GM18505 (cell line): ENCODE measurements around the gene PEAK1.

Source experiments
- ATAC-seq: cut with Tn5 transposase; IDR thresholded peaks from one replicate; pipeline ENCODE4 v1.9.1; 2021; ENCODE audit not compliant: unreplicated experiment
- POLR2A ChIP-seq: IDR thresholded peaks from 4 replicates; pipeline ENCODE4 v1.6.1; 2011; ENCODE audit warnings: borderline replicate concordance; ENCODE audit not compliant: insufficient read depth, insufficient read length; ENCODE audit errors: extremely low read depth

The PEAK1 gene

DNA sequence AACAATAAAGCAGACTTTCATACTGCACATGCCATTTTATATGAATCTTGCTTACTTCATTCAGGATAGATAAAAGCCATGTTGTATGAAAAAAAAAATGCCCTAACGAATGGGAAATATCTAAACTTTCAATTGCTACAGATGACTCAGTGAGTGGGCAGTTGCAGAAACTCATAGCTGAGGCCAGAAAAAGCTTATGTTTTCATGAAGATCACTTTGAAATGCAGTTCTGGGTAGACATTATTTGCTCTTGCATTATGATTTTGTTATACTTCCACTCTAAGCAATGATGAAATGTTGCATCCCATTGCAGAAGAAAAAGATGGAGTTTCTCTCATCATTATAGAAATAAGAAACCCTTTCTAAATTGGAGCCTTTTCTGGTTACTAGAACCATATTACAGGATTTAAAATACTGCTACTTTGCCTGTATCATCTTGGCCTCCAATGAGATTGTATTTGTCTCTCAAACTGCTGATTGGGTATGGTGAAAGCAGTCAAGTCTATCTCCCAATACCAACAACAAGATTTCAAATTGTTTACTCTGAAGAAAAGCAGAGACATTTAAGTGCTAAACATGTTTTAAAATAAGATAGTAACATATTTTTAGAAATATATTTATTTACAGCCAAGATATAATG is 17.0 kb downstream of the PEAK1 start:
- ATAC-seq: no peak
- no peak for TF ChIP-seq POLR2A

DNA sequence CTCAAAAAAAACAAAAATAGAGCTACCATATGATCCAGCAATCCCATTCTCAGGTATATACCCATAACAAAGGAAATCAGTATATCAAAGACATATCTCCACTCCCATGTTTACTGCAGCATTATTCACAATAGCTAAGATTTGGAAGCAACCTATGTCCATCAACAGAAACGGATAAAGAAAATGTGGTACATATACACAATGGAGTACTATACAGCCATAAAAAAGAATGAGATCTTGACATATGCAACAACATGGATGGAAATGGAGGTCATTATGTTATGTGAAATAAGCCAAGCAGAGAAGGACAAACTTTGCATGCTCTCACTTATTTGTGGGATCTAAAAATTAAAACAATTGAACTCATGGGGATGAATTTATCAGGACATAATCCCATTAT is 19.6 kb downstream of the PEAK1 start:
- TF ChIP-seq POLR2A: no peak
- ATAC-seq: no peak

DNA sequence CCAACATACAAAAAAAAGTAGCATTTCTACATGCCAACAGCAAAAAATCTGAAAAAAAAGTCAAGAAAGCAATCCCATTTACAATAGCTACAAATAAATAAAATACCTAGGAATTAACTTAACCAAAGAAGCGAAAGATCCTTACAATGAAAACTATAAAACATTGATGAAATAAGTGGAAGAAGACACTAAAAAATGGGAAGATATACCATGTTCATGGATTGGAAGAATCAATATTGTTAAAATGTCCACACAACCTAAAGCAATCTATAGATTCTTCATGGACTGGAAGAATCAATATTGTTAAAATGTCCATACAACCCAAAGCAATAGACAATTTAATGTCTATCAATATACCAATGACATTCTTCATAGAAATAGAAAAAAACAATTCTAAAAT is 21.0 kb downstream of the PEAK1 start:
- ATAC-seq: no peak
- TF ChIP-seq POLR2A: no peak

DNA sequence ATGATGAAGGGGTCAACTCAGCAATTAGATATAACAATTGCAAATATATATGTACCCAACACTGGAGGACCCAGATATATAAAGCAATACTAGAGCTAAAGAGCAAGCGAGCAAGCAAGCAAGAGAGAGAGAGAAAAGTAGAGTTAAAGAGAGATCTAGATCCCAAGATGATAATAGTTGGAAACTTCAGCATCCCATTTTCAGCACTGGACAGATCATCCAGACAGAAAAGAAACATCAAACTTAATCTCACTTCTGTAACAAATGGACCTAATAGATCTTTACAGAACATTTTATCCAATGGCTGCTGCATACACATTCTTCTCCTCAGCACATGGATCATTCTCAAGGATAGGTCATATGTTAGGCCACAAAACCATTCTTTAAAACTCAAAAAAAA is 23.2 kb downstream of the PEAK1 start:
- TF ChIP-seq POLR2A: no peak
- no peak for ATAC-seq

DNA sequence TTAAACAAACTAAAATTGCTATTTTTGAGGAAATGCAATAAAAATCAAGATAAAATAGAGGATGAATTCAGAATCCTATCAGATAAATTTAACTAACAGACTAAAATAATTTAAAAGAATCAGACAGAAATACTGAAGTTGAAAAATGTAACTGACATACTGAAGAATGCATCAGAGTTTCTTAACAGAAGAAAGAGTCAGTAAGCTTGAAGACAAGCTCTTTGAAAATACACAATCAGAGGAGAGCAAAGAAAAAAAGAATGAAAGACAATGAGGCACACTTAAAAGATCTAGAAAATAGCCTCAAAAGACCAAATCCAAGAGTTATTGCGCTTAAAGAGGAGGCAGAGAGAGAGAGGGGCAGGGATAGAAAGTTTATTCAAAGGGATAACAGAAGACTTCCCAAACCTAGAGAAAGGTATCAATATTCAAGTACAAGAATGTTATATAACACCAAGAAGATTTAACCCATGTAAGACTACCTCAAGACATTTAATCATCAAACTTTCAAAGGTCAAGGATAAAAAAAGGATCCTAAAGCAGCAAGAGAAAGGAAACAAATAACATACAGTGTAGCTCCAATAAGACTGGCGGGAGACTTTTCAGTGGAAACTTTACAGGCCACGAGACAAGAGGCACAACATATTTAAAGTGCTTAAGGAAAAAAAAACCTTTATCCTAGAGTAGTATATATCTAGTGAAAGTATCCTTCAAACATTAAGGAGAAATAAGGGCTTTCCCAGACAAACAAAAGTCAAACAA is 24.7 kb downstream of the PEAK1 start:
- no peak for ATAC-seq
- TF ChIP-seq POLR2A: no peak

DNA sequence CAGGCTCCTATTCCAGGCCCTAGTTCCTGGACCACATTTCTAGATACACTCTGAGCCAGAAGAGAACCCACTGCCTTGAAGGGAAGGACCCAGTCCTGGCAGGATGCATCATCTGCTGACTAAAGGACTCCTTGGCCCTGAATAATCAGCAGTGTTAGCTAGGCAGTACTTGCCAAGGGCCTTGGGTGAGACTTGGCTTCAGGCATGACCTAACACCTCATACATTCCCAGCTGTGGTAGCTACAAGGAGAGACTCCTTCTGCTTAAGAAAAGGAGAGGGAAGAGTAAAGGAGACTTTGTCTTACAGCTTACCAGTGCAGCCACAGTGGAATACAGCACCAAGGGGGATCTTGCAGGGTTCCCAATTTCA is 26.4 kb downstream of the PEAK1 start:
- no peak for TF ChIP-seq POLR2A
- ATAC-seq: no peak

DNA sequence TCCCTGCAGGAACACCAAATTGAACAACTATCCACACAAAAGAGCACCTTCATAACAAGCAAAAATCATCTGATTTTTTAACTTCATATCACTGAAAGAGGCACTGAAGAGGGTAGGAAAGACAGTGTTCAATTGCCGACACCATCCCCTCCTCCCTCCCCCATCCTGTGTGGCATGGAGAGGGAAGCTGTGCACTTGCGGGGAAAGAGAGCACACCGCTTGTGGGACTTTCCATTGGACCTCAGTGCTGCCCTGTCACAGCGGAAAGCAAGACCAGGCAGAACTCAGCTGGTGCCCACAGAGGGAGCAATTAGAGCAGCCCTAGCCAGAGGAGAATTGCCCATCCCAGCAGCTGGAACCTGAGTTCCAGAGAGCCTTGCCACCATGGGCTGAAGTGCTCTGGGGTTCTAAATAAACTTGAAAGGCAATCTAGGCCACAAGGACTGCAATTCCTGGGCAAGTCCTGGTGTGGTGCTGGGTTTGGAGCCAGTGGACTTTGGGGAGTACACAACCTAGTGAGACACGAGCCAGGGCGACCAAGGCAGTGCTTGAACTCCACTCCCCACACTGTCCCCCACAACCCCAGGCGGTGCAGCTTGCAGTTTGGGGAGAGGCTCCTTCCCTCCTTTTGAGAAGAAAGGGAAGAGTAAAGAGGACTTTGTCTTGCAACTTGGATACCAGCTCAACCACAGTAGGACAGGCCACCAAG is 27.0 kb downstream of the PEAK1 start:
- ATAC-seq: no peak
- no peak for TF ChIP-seq POLR2A

DNA sequence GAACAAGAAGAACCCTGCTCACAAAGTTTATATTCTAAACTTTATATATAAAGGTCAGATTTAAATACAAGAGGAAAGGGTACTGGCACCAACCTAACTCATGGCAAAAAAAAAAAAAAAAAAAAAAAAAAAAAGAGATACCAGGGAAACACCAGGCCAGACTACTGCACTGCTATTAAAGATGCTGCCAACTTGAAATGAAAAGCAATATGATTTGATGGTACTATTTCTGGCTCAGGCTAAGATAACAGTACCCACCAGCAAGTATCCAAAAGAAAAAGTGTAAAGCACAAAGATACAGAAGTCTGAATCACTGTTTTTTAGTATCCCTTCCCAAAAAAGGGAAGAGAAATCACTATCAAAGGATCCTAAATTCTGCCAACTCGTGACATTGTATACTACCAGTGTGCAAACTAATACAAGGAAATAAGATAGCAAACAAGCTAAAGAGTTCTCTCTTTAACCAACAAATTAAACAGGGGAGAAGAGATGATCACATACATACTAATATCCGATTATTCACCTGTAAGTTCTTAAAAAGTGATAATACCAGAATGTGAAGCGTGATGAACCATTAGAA is 28.4 kb downstream of the PEAK1 start:
- no peak for ATAC-seq
- TF ChIP-seq POLR2A: no peak

DNA sequence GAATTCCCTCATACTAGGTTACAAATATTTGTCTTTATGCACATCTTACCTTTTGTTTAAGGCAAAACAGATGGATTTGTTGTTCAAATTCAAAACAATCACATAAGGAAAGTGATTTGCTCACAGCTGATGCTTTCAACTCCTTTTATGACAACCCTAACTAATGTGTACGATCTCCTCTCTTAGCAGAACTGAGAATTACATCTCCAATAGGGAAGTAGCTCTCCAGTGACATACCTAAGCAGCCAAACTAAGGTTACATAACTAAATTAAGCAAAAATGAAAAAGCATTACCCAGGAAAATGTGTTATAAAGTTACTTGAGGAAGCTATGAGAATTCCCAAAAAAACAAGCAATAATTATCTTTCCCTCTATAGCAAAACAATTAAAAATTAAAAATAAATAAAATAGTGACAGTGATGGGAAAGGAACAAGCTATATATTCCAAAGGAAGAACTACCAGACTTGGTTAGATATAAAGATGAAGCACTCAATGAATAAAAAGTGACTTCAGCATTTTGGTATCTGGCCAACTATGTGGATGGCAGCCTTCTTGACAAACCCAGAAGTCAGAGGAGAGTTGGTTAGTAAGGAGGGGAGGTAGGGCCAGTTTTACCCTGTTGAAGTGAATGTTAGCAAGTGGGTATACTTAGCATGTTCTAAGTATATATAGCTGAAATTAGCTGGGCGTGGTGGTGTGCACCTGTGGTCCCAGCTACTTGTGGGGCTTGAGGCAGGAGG is 32.4 kb downstream of the PEAK1 start:
- ATAC-seq: no peak
- TF ChIP-seq POLR2A: no peak

DNA sequence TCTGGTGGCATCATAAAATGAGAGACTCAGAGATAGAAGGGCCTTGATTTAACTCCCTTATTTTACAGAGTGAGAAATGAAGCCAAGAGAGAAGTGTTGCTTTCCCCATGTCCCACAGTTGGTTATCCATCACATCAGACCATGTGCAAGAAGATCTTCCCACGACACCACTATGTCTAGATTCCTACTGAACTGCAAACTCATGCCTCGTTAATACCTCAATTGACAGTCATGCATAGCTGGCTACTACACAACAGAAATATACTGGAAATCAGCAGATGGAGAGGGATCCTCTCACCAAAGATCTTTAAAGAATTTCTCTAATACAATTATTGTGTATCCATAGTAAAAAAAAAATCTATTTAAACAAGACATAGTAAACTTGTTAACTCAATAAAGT is 33.3 kb downstream of the PEAK1 start:
- TF ChIP-seq POLR2A: no peak
- no peak for ATAC-seq

DNA sequence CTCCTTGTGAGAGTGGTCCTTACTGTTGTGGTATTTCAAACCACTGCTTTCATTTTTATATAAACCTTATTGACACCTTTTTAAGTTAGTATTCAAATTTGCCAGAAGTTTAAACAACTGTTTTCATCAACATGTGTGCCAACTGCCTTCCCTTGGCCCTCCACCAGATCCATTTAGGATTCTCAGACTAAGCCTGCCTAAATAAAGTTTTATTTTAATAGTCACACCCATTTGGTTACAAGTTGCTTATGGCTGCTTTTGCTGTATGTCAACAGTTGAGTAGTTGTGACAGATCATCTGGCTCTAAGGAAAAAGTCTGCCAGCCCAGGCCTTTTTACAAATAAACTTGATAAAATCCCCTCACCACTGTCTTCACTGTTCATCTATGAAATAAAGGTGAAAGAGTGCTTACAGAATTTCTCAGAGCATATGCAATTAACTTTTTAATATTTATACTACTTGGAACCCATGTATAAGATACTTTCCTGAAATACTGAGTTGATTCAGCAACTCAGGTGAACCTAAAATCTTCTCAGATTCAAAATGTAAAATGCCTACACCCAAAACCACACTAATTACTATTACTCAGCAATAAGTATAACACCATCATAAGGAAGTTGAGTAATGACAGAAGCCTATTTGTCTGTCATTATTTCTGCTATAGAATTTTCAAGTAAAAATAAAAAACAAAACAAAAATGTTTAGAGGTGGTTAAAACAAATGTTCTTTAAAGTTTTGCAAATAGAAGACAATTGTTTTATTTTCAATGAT is 35.1 kb downstream of the PEAK1 start:
- TF ChIP-seq POLR2A: no peak
- no peak for ATAC-seq

DNA sequence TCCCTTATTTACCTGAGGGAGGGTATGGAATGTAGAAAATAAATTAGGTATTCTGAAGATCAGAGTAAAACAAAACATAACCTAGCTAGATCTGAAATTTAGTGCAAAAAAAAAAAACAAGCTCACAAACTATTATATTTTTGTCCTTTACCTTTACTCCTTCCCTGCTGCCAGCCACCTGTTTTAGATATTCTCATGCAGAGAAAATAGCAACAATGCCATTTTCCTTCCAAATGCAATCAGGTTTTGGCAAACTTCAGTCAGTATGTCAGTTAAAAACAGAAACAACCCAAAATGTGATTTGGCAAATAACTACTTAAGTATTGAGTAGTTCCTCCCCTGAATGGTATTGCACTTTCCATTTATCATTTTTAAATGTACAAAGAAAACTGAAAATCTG is 35.8 kb downstream of the PEAK1 start:
- no peak for TF ChIP-seq POLR2A
- no peak for ATAC-seq

DNA sequence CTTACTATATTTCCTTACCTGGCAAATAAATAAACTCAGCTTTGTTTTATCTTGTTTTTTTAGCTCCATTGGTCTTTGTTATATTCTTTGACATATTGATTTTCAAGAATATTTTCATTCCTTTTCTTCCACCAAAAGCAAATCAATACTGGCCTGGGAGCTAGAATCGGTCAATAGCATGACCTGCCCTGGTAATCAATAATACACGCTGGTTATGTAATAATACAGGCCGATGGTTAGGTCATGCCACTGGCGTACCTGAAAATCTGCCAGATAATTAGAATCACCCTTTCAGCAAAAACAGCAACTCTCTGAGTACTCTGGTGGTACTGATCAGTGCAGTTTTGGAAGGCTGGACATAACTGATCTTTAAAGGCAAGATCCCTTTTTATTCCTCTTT is 39.9 kb downstream of the PEAK1 start:
- ATAC-seq: no peak
- TF ChIP-seq POLR2A: no peak

DNA sequence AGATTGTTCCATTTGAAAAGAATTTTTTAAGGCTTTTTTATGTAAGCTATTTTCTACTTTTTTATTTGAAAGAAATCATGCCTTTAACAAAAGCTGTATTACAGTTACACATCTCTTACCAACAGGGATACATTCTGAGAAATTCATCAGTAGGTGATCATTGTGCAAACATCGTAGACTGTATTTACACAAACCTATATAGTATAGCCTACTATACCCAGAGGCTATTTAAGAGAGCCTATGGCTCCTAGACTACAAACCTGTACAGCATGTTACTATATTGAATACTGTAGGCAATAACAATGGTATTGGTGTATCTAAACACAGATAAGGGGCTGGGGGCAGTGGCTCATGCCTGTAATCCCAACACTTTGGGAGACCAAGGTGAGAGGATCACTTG is 43.1 kb downstream of the PEAK1 start:
- ATAC-seq: no peak
- no peak for TF ChIP-seq POLR2A
